Measurements from ENCODE around the gene CHL1. TPM values are rescaled to one million over a fixed set of nuclear protein-coding genes. Genes with fewer than 3 reads are reported as not detected.

Gene CHL1
- polyA plus RNA-seq (ENCODE audit: insufficient read length in 4 of 4), result 10 to 100 TPM; 11.0 to 24.0 (median 17.4) TPM

- no peak for DNase-seq (ENCODE audit: low read depth in 4 of 4, low spot score in 3 of 4)
Measured at GRCh38 chr3:196311-197148, at the start of gene CHL1. Gene CHL1, plus strand, starts transcription at chr3:196763. Its CDS starts 123,014 bp downstream, at chr3:319777.

- DNase-seq (ENCODE audit: low read depth in 4 of 4, low spot score in 3 of 4), result no peak
Measured at GRCh38 chr3:151614-152189, 44.9 kb upstream of the CHL1 start.

- no peak for DNase-seq (ENCODE audit: low read depth in 4 of 4, low spot score in 3 of 4)
Measured at GRCh38 chr3:159974-160373, 36.6 kb upstream of the CHL1 start.

- no peak for DNase-seq (ENCODE audit: low read depth in 4 of 4, low spot score in 3 of 4)
Measured at GRCh38 chr3:166071-166470, 30.5 kb upstream of the CHL1 start.

GRCh38 chr3:166799-167198 is 29.8 kb upstream of the CHL1 start:
- DNase-seq (ENCODE audit: low read depth in 4 of 4, low spot score in 3 of 4), result no peak

GRCh38 chr3:173886-174285 is 22.7 kb upstream of the CHL1 start:
- DNase-seq (ENCODE audit: low read depth in 4 of 4, low spot score in 3 of 4), result no peak

- DNase-seq (ENCODE audit: low read depth in 4 of 4, low spot score in 3 of 4), result no peak
Measured at GRCh38 chr3:184976-185375, 11.6 kb upstream of the CHL1 start.

- DNase-seq (ENCODE audit: low read depth in 4 of 4, low spot score in 3 of 4), result no peak
Measured at GRCh38 chr3:192215-192929, 4.2 kb upstream of the CHL1 start.

GRCh38 chr3:194001-194400 is 2.6 kb upstream of the CHL1 start:
- no peak for DNase-seq (ENCODE audit: low read depth in 4 of 4, low spot score in 3 of 4)

GRCh38 chr3:194421-194820 is 2.1 kb upstream of the CHL1 start:
- no peak for DNase-seq (ENCODE audit: low read depth in 4 of 4, low spot score in 3 of 4)

GRCh38 chr3:195666-196065 is 897 bp upstream of the CHL1 start:
- no peak for DNase-seq (ENCODE audit: low read depth in 4 of 4, low spot score in 3 of 4)

GRCh38 chr3:197149-197827 is 725 bp downstream of the CHL1 start:
- DNase-seq (ENCODE audit: low read depth in 4 of 4, low spot score in 3 of 4), result no peak

GRCh38 chr3:197828-198491 is 1.4 kb downstream of the CHL1 start:
- no peak for DNase-seq (ENCODE audit: low read depth in 4 of 4, low spot score in 3 of 4)

GRCh38 chr3:199835-200234 is 3.3 kb downstream of the CHL1 start:
- DNase-seq (ENCODE audit: low read depth in 4 of 4, low spot score in 3 of 4), result no peak

GRCh38 chr3:200758-201325 is 4.3 kb downstream of the CHL1 start:
- no peak for DNase-seq (ENCODE audit: low read depth in 4 of 4, low spot score in 3 of 4)

GRCh38 chr3:204102-204501 is 7.5 kb downstream of the CHL1 start:
- no peak for DNase-seq (ENCODE audit: low read depth in 4 of 4, low spot score in 3 of 4)

GRCh38 chr3:207973-208372 is 11.4 kb downstream of the CHL1 start:
- no peak for DNase-seq (ENCODE audit: low read depth in 4 of 4, low spot score in 3 of 4)

GRCh38 chr3:210669-211068 is 14.1 kb downstream of the CHL1 start:
- DNase-seq (ENCODE audit: low read depth in 4 of 4, low spot score in 3 of 4), result no peak

- no peak for DNase-seq (ENCODE audit: low read depth in 4 of 4, low spot score in 3 of 4)
Measured at GRCh38 chr3:212432-212831, 15.9 kb downstream of the CHL1 start.

GRCh38 chr3:217099-217813 is 20.7 kb downstream of the CHL1 start:
- DNase-seq (ENCODE audit: low read depth in 4 of 4, low spot score in 3 of 4), result no peak

Data from left renal pelvis (tissue), 4 donors.